GM19468 (cell line): ENCODE measurements around the gene ANO1.

Source experiments
- ATAC-seq: cut with Tn5 transposase; IDR thresholded peaks from one replicate; pipeline ENCODE4 v1.9.1; 2021; ENCODE audit warnings: mild to moderate bottlenecking, moderate library complexity, moderate number of reproducible peaks; ENCODE audit not compliant: unreplicated experiment; ENCODE audit errors: extremely low read depth

Gene ANO1

DNA sequence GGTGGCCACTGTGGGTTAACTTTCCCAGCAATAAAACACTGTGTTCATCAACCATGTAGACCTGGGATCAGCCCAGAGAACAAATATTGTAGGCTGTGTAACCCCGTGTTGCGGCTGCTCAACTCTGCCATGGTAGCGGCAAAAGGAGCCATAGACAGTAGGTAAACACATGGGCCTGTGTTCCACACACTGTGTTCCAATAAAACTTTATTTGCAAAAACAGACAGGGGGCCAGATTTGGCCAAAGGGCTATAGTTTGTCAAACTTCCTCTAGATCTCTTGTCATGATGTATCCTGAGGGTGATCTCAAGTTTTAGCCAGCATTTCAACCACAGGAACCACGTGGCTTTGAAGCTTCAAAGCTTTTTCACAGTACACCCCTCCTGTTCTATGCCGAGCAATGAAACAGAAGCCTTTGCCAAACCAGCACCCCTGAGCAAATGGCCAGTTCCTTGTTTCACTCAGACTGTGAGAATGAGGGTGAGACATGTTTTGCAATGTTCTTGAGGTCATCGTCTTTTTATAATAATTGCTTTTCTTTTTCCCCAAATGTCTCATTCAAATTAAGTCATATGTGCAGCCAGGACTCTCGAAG lies 75.1 kb downstream of the ANO1 start:
- ATAC-seq, result no peak

- no peak for ATAC-seq
Observed at GRCh38 chr11:70155386-70155785, 77.3 kb downstream of the ANO1 start.

DNA sequence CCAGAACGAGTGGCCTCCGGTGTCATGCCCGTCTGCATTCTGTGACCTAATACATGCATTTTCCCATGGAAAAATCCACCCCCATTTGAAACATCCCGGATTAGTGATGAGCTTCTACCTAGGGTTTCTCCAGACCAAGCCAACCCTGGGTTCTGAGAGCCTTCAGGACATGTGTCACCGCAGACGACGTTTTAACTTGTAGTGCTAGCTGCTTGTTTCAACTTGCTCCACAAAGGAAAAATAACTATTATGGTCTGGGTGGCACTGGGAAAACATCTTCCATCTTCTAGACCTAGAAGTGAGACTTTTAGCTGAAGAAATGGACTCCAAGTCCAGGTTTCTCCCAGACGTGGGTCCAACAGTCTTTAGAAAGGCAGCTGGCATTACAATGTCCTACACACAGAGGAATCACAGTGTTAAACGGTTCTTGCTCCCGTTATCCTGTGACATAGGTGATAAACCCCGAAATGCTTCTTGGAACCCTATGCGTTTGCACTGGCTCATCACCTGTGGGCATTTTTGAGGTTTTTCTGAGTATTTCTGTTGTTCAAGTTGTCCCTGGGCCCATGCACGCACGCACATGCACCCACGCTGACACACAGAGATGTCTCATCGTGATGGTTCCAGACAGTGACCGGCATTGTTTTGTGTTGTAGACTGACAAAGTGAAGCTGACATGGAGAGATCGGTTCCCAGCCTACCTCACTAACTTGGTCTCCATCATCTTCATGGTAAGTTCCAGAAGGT lies 78.3 kb downstream of the ANO1 start:
- ATAC-seq, result no peak

GRCh38 chr11:70158201-70158600 lies 80.1 kb downstream of the ANO1 start:
- no peak for ATAC-seq

DNA sequence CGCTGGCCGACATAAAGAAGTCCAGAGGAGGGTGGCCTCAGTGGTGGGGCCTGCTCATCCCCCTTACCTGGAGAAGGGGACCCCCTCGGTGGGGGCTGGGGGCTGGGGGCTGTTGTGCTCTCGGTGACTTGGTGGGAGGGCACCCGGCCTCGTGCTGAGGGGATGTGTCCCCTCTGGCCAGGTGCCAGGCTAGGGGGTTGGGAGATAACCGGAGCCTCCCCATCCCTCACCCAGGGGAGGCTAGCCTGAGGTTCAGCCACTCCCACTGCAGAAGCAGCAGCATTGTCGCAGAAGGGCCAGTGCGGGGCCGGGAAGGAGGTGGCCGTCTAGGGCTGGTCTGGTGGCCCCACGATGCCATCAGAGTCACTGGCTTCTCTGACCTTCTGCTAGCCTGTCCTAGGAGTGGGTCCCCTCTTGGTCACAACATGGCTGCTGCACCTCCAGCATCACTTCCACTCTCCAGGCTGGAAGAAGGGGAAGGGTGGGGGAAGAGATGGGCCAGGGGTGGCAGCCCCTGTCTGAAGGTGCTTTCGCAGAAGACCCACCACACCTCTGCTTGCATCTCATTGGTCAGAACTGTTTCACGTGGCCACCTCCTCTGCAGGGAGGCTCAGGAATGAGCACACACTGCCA lies 80.8 kb downstream of the ANO1 start:
- ATAC-seq, result no peak

DNA sequence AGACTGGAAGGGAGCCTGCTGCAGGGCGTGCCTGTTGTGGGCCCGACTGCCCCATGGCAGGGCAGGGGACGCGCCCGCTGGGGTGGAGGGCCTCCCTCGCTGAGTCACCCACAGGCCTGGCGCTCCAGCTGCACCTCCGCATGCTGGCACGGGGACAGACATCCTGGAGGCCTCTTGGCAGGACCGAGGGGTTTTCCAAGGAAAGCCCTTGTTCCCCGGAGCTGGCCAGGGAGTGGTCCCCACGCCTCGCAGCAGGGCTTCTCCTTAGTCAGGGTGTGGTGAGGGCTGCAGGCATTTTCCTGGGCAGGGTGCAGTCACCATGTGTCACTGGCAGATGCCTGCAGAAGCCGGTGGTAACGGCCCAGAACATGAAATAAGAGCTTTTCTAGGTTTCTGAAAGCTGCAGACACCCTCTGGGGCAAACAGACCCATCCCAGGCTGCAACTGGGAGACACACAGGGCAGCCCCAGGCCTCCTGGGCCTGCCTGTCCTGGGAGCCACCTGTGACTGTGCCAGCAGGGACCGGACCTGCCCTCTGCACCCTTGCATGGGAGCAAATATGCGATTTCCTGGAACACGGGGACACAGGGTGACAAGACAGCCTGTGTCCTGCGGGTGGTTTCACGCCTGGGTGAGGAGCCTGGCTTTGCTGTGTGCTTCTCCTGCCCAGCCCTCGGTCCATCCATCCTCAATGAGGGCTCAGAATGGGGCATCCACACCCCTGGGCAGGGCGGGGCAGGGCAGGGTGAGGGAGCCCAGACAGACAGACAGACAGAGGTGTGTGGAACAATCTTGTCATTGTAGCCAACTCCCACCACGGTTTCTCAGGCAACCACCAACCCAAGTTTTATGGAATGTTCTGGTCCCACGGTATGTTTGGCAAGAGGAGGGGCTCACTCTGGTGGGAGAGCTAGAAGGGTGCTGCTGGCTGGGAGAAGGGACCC lies 81.8 kb downstream of the ANO1 start:
- ATAC-seq, result no peak

DNA sequence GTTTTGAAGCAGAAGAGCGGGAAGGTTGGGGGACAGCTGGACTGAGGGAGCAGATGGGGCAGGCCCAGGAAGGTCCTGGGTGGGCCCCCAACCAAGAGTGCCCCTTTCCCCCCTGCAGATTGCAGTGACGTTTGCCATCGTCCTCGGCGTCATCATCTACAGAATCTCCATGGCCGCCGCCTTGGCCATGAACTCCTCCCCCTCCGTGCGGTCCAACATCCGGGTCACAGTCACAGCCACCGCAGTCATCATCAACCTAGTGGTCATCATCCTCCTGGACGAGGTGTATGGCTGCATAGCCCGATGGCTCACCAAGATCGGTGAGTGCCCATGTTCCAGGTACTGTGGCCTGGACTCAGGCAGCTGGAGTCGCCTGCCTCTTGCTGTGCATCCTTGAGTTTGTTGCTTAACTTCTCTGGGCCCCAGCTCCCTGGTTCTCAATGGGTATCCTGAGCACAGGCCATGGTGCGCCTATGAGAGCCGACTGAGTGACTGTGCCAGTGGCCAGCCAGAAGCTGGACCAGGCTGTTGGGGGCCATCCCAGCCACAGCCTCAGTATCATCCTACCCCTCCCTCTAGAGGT lies 83.0 kb downstream of the ANO1 start:
- ATAC-seq, result no peak

DNA sequence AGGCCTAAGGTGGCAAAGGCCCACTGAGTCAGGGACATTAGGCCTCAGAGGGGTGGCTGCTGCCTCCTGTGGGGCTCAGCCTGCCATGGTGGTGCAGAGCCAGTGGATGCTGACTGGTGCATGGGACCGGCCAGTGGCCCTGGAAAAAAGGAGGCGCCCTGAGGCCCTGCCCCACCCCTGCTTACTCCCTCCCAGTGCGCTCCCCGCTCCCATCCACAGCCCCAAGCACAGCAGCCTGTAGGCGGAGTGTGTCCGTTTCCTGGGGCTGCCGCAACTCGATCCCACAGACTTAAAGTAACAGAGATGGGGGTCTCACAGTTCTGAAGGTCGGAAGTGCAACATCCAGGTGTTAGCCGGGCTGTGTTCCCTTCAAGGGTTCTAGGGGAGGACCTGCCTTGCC lies 86.6 kb downstream of the ANO1 start:
- ATAC-seq, result no peak

GRCh38 chr11:70167120-70167519 lies 89.0 kb downstream of the ANO1 start:
- ATAC-seq, result no peak

DNA sequence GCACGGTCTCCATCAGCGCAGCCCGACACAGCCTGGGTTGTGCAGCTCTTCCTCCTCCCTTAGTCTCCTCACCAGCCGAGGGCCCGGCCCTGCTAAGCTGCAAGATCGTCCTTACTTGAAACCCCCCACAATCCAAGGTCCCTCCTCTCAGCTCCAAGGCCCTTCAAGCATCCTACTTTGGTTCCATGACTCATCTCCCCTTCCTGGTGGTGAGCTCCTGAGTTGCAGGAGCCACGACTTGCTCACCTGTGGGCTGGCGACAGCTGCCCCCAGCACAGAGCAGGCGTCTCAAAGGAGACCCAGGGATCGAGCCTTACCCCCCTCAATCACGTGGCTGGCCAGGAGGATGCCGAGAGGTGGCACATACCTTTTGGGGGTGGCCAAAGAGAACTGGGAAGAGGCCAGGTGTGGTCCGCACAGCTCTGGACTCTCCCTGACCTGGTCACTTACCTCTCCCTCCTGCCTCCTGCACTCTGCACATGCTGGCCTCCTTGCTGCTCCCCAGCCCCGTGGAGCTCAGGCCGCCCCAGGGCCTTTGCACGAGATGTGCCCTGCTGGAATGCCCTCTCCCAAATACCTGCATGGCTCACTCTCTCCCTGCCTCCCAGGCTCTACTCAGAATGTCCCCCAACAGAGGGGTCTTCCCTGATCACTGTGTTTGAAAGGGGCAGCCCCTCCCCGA lies 89.7 kb downstream of the ANO1 start:
- no peak for ATAC-seq

- ATAC-seq, result no peak
Observed at GRCh38 chr11:70168405-70168754, 90.3 kb downstream of the ANO1 start.

GRCh38 chr11:70169127-70169526 lies 91.0 kb downstream of the ANO1 start:
- ATAC-seq, result no peak

- no peak for ATAC-seq
Observed at GRCh38 chr11:70169632-70170031, 91.5 kb downstream of the ANO1 start.

GRCh38 chr11:70170596-70171210 lies 92.6 kb downstream of the ANO1 start:
- ATAC-seq, result no peak

GRCh38 chr11:70173018-70173417 lies 94.9 kb downstream of the ANO1 start:
- ATAC-seq, result no peak

DNA sequence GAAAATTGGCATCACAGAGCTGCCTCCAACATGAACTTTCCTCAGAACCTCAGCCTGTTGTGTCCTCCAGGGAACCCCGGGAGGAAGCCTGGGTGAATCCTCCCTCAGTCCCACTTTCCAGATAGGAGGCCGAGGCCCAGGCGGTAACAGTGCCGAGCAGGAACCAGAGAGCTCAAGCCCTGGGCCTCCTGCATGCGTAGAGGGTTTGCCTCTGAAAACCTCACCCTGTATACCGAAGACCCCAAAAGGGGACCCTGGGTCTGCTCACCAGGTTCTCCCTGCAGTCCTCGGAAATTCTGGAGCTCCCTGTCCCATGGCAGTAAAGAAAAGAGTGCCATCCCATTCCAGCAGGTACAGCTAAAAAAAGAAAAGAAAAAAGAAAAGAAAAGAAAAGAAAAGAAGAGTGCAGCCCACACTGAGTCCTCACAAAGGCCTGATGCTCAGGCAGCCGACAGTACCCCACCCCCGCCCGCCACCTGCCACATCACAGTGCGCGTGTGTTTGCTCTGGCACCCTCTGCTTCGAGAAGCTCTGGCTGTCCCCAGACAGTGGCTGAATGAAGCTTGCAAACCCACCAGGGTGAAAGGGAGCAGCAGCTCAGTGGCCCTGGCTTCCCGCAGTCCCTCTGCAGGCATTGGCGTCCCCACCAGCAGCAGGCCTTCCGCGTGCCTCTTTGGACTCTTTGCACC lies 96.6 kb downstream of the ANO1 start:
- no peak for ATAC-seq

- no peak for ATAC-seq
Observed at GRCh38 chr11:70175236-70175698, 97.2 kb downstream of the ANO1 start.

GRCh38 chr11:70176940-70177689 lies 99.0 kb downstream of the ANO1 start:
- ATAC-seq, result no peak
